ENCODE measurements around the gene SLC25A34. TPM values are rescaled to one million over a fixed set of nuclear protein-coding genes. Genes with fewer than 3 reads are reported as not detected.

The SLC25A34 gene
- total RNA-seq, 3 donors from 2014 or later (not counting 1 experiment from before 2014, with no cell fraction given) = 0.73 to 1.8 (median 1.6) TPM

DNA sequence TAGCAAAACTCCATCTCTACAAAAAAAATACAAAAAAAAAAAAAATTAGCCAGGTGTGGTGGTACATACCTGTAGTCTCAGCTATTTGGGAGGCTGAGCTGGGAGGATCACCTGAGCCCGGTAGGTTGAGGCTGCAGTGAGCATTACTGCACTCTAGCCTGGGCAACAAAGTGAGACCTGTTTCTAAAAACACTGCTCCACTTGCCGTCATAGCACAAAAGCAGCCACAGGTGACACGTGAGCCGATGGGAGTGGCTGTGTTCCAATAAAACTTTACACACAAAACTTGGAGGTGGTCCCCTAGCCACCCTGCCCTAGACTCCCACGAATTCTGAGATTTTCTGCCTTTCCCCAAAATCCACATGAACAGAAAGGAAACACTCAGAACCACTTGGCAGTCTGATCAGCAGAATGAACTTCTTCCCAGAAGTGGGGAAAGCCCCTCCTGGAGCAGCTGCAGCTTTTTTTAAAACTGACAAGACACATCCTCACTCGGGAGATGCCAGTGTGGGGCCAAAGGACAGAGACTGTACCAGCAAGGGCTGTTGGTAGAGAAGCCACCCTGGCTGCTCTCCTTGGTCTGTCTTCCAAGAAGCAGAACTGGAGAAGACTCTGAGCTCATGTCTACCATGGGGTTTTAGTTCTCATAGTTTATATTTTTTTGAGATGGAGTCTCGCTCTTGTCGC lies 28.7 kb upstream of the SLC25A34 start:
- intact Hi-C loops (cut with micrococcal nuclease) = no loop called here
- H3K4me3 Mint-ChIP-seq = no peak overlapping the region
- H3K27me3 Mint-ChIP-seq (ENCODE audit: low read depth in 2 of 2) = no peaks in the 10 kb centered on the region
- H3K27me3 ChIP-seq (ENCODE audit: control insufficient read depth, insufficient read depth, low read length) = no peaks in the 10 kb centered on the region
- no peak overlapping the region for H3K27ac Mint-ChIP-seq
- no peak overlapping the region for H3K4me3 ChIP-seq (ENCODE audit: low read length)
- H3K9me3 ChIP-seq (ENCODE audit: control insufficient read depth, insufficient read depth, low read length) = no peaks in the 10 kb centered on the region
- no peak overlapping the region for H3K27ac ChIP-seq (ENCODE audit: low read length)
- no peaks in the 10 kb centered on the region for H3K36me3 ChIP-seq (ENCODE audit: control insufficient read depth, insufficient read depth, low read length)
- TF ChIP-seq, protein P1, sequence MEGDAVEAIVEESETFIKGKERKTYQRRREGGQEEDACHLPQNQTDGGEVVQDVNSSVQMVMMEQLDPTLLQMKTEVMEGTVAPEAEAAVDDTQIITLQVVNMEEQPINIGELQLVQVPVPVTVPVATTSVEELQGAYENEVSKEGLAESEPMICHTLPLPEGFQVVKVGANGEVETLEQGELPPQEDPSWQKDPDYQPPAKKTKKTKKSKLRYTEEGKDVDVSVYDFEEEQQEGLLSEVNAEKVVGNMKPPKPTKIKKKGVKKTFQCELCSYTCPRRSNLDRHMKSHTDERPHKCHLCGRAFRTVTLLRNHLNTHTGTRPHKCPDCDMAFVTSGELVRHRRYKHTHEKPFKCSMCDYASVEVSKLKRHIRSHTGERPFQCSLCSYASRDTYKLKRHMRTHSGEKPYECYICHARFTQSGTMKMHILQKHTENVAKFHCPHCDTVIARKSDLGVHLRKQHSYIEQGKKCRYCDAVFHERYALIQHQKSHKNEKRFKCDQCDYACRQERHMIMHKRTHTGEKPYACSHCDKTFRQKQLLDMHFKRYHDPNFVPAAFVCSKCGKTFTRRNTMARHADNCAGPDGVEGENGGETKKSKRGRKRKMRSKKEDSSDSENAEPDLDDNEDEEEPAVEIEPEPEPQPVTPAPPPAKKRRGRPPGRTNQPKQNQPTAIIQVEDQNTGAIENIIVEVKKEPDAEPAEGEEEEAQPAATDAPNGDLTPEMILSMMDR (IDR thresholded peaks at IDR 0.05) = no peak
- WGBS (ENCODE audit: insufficient coverage) = 94% methylated on average over 8 of the region's 8 CpGs
- no peaks in the 10 kb centered on the region for H3K36me3 Mint-ChIP-seq
- DNase-seq (no peak), ATAC-seq (no peak)
- no peaks in the 10 kb centered on the region for H3K9me3 Mint-ChIP-seq
- peaks cover 19 to 38% of the 10 kb centered on the region in 2 donors for H3K4me1 Mint-ChIP-seq
- H3K4me1 ChIP-seq (ENCODE audit: control insufficient read depth, insufficient read depth, low read length) = no peaks in the 10 kb centered on the region

DNA sequence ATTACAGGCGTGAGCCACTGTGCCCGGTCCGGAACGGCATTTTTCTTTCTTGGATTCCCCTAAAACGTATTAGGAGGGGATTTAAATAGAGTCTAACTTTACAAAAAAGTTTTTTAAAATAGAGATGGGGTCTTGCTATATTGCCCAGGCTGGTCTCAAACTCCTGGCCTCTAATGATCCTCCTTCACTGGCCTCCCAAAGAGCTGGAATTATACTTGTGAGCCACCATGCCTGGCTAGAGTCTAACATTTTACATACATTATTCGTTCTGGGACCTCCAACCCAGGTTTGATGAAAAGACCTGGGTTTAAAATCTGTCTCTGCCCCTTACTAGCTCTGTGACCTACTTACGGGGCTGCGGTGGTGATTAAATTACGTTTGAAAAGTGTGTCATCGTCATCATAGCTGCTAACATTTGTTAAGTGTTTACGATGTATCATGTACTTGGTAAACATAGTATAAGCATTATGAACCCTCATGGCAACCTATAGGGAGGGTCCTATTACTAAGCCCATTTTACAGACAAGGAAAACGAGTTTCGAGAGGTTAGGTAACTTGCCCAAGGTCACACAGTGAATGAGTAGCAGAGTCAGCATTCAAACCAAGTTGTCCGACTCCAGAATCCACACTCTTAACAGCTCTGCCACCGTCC lies 27.4 kb upstream of the SLC25A34 start:
- H3K4me1 ChIP-seq (ENCODE audit: control insufficient read depth, insufficient read depth, low read length) = no peaks in the 10 kb centered on the region
- H3K27ac Mint-ChIP-seq = no peak overlapping the region
- DNase-seq = no peak
- no peaks in the 10 kb centered on the region for H3K27me3 ChIP-seq (ENCODE audit: control insufficient read depth, insufficient read depth, low read length)
- H3K9me3 ChIP-seq (ENCODE audit: control insufficient read depth, insufficient read depth, low read length) = no peaks in the 10 kb centered on the region
- H3K27me3 Mint-ChIP-seq (ENCODE audit: low read depth in 2 of 2) = no peaks in the 10 kb centered on the region
- WGBS (ENCODE audit: insufficient coverage) = 95% methylated on average over 14 of the region's 15 CpGs
- no peak overlapping the region for H3K4me3 Mint-ChIP-seq
- ATAC-seq = no peak
- no peaks in the 10 kb centered on the region for H3K36me3 ChIP-seq (ENCODE audit: control insufficient read depth, insufficient read depth, low read length)
- peaks cover 12 to 29% of the 10 kb centered on the region in 2 donors for H3K4me1 Mint-ChIP-seq
- TF ChIP-seq, protein P1 (IDR thresholded peaks at IDR 0.05) = no peak
- no peak overlapping the region for H3K27ac ChIP-seq (ENCODE audit: low read length)
- intact Hi-C loops (cut with micrococcal nuclease) = no loop called here
- no peaks in the 10 kb centered on the region for H3K36me3 Mint-ChIP-seq
- H3K4me3 ChIP-seq (ENCODE audit: low read length) = no peak overlapping the region
- H3K9me3 Mint-ChIP-seq = no peaks in the 10 kb centered on the region

DNA sequence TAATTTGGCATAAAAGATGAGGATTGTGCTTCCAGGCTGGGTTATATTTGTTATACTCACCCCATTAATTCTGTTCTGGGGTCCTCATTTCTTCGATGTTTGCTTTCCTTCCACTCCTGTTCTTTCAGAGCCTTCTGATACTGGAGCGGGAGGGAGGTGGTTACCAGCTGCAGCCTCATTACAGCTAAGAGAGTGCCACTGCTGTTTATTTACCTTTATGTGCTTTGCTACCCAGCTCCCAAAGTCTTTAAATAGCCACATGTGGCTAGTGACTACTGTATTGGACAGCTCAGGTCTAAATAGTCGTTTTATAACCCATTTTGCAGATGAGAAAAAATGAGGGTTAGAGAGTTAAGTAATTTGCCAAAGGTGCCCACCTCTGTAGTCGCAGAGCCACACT lies 26.8 kb upstream of the SLC25A34 start:
- WGBS (ENCODE audit: insufficient coverage) = 100% methylated on average over 4 of the region's 4 CpGs
- no peaks in the 10 kb centered on the region for H3K36me3 Mint-ChIP-seq
- ATAC-seq (no peak), DNase-seq (no peak)
- TF ChIP-seq, protein P1 (IDR thresholded peaks at IDR 0.05) = no peak
- Histone ChIP-seq H3K4me1 (ENCODE audit: control insufficient read depth, insufficient read depth, low read length) (no peaks in the 10 kb centered on the region), H3K4me3 (ENCODE audit: low read length) (no peak overlapping the region), H3K27me3 (ENCODE audit: control insufficient read depth, insufficient read depth, low read length) (no peaks in the 10 kb centered on the region), H3K36me3 (ENCODE audit: control insufficient read depth, insufficient read depth, low read length) (no peaks in the 10 kb centered on the region), H3K27ac (ENCODE audit: low read length) (no peak overlapping the region), H3K9me3 (ENCODE audit: control insufficient read depth, insufficient read depth, low read length) (no peaks in the 10 kb centered on the region)
- intact Hi-C loops (cut with micrococcal nuclease) = no loop called here
- H3K9me3 Mint-ChIP-seq = no peaks in the 10 kb centered on the region
- H3K27me3 Mint-ChIP-seq (ENCODE audit: low read depth in 2 of 2) = no peaks in the 10 kb centered on the region
- peaks cover 12 to 26% of the 10 kb centered on the region in 2 donors for H3K4me1 Mint-ChIP-seq
- H3K27ac Mint-ChIP-seq = no peak overlapping the region
- no peak overlapping the region for H3K4me3 Mint-ChIP-seq
